H1 (cell line): ENCODE results near the gene FRK. TPM values are rescaled to one million over a fixed set of nuclear protein-coding genes. Genes with fewer than 3 reads are reported as not detected.

Source experiments
- CTCF ChIA-PET: fragments of 300-600 bp; sonication (Branson Sonifier 250); formaldehyde crosslinking; loops from one replicate; lab custom pipeline; 2021; ENCODE audit not compliant: partially characterized antibody; lab: Charles Lee
- POLR2A ChIA-PET: fragments of 300-600 bp; sonication (Branson Sonifier 250); formaldehyde crosslinking; loops from one replicate; lab custom pipeline; 2021; ENCODE audit warnings: inconsistent platforms; ENCODE audit not compliant: partially characterized antibody; lab: Charles Lee
- DNase-seq, 2 experiments: peaks; one replicate each; pipeline versions ENCODE4 v3.0.0 to v3.0.0-alpha.2; 2010 to 2022; ENCODE audit warnings: low spot score in 2 of 2, low read depth in 1 of 2, mixed read lengths in 1 of 2
- FAIRE-seq: peaks from 2 replicates; lab custom pipeline; 2011; peaks lifted over from hg19 to GRCh38; lab: Jason Lieb, UNC
- H2AFZ ChIP-seq: 2 replicates; pipeline ENCODE4 v1.8.1; 2012; ENCODE audit warnings: low read length, inconsistent platforms
- H2AK5ac ChIP-seq: 2 replicates; pipeline ENCODE4 v1.6.1; 2013; ENCODE audit warnings: low read depth, low read length
- H2BK120ac ChIP-seq: replicated peaks from 2 replicates; pipeline ENCODE3; 2013; ENCODE audit warnings: low read depth, low read length, inconsistent platforms
- H2BK12ac ChIP-seq: 2 replicates; pipeline ENCODE4 v1.6.1; 2013; ENCODE audit warnings: low read depth, low read length
- H2BK15ac ChIP-seq: 2 replicates; pipeline ENCODE4 v1.6.1; 2013; ENCODE audit warnings: low read length
- H2BK20ac ChIP-seq: 2 replicates; pipeline ENCODE4 v1.6.1; 2013; ENCODE audit warnings: low read length
- H2BK5ac ChIP-seq: 2 replicates; pipeline ENCODE4 v1.6.1; 2013; ENCODE audit warnings: low read depth, low read length
- H3K14ac ChIP-seq: 2 replicates; pipeline ENCODE4 v1.6.1; 2013; ENCODE audit warnings: inconsistent platforms; ENCODE audit not compliant: insufficient read length
- H3K18ac ChIP-seq: 2 replicates; pipeline ENCODE4 v1.6.1; 2013; ENCODE audit warnings: low read length; ENCODE audit errors: extremely low read depth
- H3K23ac ChIP-seq: 2 replicates; pipeline ENCODE4 v1.6.1; 2013; ENCODE audit warnings: inconsistent platforms; ENCODE audit not compliant: insufficient read length
- H3K23me2 ChIP-seq: 2 replicates; pipeline ENCODE4 v1.6.1; 2013; ENCODE audit warnings: low read depth, low read length
- H3K27ac ChIP-seq: 2 replicates; pipeline ENCODE4 v1.6.1; 2011; ENCODE audit warnings: low read depth, low read length, inconsistent platforms
- H3K27me3 ChIP-seq, 4 experiments: replicated peaks in 1 of 4; 1 replicate in 1 of 4; 2 replicates in 3 of 4; pipeline versions ENCODE4 v1.6.1 to v1.8.1; 2011 to 2013; ENCODE audit warnings: low read length in 3 of 4, mild to moderate bottlenecking in 3 of 4, inconsistent platforms in 2 of 4, mixed read lengths in 2 of 4, moderate library complexity in 1 of 4; ENCODE audit not compliant: control insufficient read depth in 3 of 4, insufficient read depth in 3 of 4; ENCODE audit errors: extremely low read depth in 1 of 4
- H3K36me3 ChIP-seq, 4 experiments: 2 replicates each; pipeline versions ENCODE4 v1.6.1 to v1.8.1; 2011 to 2013; ENCODE audit warnings: mild to moderate bottlenecking in 4 of 4, low read length in 3 of 4, moderate library complexity in 2 of 4, control low read depth in 1 of 4, inconsistent platforms in 1 of 4; ENCODE audit not compliant: insufficient read depth in 4 of 4, control insufficient read depth in 2 of 4
- H3K4ac ChIP-seq: replicated peaks from 2 replicates; pipeline ENCODE3; 2013; ENCODE audit warnings: low read length, low read depth, mixed read lengths, inconsistent platforms; ENCODE audit not compliant: insufficient read length
- H3K4me1 ChIP-seq, 4 experiments: replicated peaks in 1 of 4; 1 replicate in 1 of 4; 2 replicates in 3 of 4; pipeline versions ENCODE4 v1.6.1 to v1.8.1; 2011 to 2013; ENCODE audit warnings: low read length in 3 of 4, inconsistent platforms in 2 of 4, mixed read lengths in 1 of 4; ENCODE audit not compliant: insufficient read depth in 4 of 4, control insufficient read depth in 3 of 4
- H3K4me2 ChIP-seq, 2 experiments: 2 replicates each; pipeline versions ENCODE4 v1.6.1 to v1.8.1; 2011 to 2013; ENCODE audit warnings: low read depth in 2 of 2, low read length in 2 of 2, control low read depth in 1 of 2, inconsistent platforms in 1 of 2, mild to moderate bottlenecking in 1 of 2; ENCODE audit not compliant: insufficient read depth in 1 of 2
- H3K4me3 ChIP-seq, 4 experiments: fragments of 200-600, 300-600 bp in 1 of 4; sonication (generic), shearing (Covaris generic), sonication (Bioruptor Twin) in 1 of 4; 2 replicates each; pipeline versions ENCODE4 v1.5.1 to v1.8.1; 2011 to 2016; ENCODE audit warnings: low read length in 4 of 4, low read depth in 3 of 4, control low read depth in 2 of 4, inconsistent platforms in 2 of 4, mild to moderate bottlenecking in 2 of 4, mixed read lengths in 1 of 4, moderate library complexity in 1 of 4; ENCODE audit not compliant: insufficient read depth in 2 of 4; ENCODE audit errors: extremely low read depth in 1 of 4
- H3K56ac ChIP-seq: replicated peaks from 2 replicates; pipeline ENCODE3; 2013; ENCODE audit warnings: low read depth, mild to moderate bottlenecking, mixed read lengths, low read length, inconsistent platforms; ENCODE audit not compliant: insufficient read length
- H3K79me1 ChIP-seq: 2 replicates; pipeline ENCODE4 v1.6.1; 2013; ENCODE audit warnings: low read depth, low read length, control low read depth
- H3K79me2 ChIP-seq, 2 experiments: 2 replicates each; pipeline versions ENCODE4 v1.6.1 to v1.8.1; 2012 to 2013; ENCODE audit warnings: low read length in 2 of 2, mild to moderate bottlenecking in 2 of 2, inconsistent platforms in 1 of 2; ENCODE audit not compliant: insufficient read depth in 2 of 2, control insufficient read depth in 1 of 2
- H3K9ac ChIP-seq, 4 experiments: replicated peaks in 1 of 4; 1 replicate in 1 of 4; 2 replicates in 3 of 4; pipeline versions ENCODE4 v1.6.1 to v1.8.1; 2011 to 2013; ENCODE audit warnings: low read depth in 3 of 4, low read length in 3 of 4, control low read depth in 2 of 4, mild to moderate bottlenecking in 2 of 4, moderate library complexity in 2 of 4, inconsistent platforms in 1 of 4; ENCODE audit errors: extremely low read depth in 1 of 4
- H3K9me3 ChIP-seq, 2 experiments: 2 replicates each; pipeline versions ENCODE4 v1.6.1 to v1.8.1; 2012 to 2013; ENCODE audit warnings: mild to moderate bottlenecking in 2 of 2, moderate library complexity in 2 of 2, control low read depth in 1 of 2, inconsistent platforms in 1 of 2, low read depth in 1 of 2, low read length in 1 of 2, mixed read lengths in 1 of 2; ENCODE audit not compliant: insufficient read depth in 2 of 2
- H4K20me1 ChIP-seq, 2 experiments: replicated peaks in 1 of 2; 2 replicates each; pipeline versions ENCODE3 to v1.8.1; 2011 to 2013; ENCODE audit warnings: inconsistent platforms in 2 of 2, low read length in 2 of 2, mild to moderate bottlenecking in 1 of 2; ENCODE audit not compliant: insufficient read depth in 2 of 2, control insufficient read depth in 1 of 2
- H4K5ac ChIP-seq: 2 replicates; pipeline ENCODE4 v1.6.1; 2013; ENCODE audit warnings: low read length, low read depth, mixed read lengths, inconsistent platforms; ENCODE audit not compliant: insufficient read length
- H4K8ac ChIP-seq: 2 replicates; pipeline ENCODE4 v1.8.0; 2013; ENCODE audit warnings: mild to moderate bottlenecking, moderate library complexity, low read length, inconsistent platforms; ENCODE audit not compliant: insufficient read depth; ENCODE audit errors: extremely low read depth
- H4K91ac ChIP-seq: replicated peaks from 2 replicates; pipeline ENCODE3; 2013; ENCODE audit warnings: low read length, mixed read lengths, inconsistent platforms; ENCODE audit not compliant: insufficient read length
- EZH2 ChIP-seq: fragments of 200-600 bp; sonication (generic); IDR thresholded peaks from 2 replicates; pipeline ENCODE4 v1.7.1; 2012; ENCODE audit warnings: low read depth, mild to moderate bottlenecking, moderate library complexity, low read length, inconsistent platforms; ENCODE audit not compliant: severe bottlenecking
- NRF1 ChIP-seq: IDR thresholded peaks from 2 replicates; pipeline ENCODE4 v1.6.1; 2011; ENCODE audit warnings: mild to moderate bottlenecking, low read depth, low read length, improper control_type of control experiment
- TEAD4 ChIP-seq: IDR thresholded peaks from 2 replicates; pipeline ENCODE4 v1.6.1; 2012; ENCODE audit warnings: low read depth, low read length, inconsistent platforms, mixed read lengths
- WGBS, 2 experiments: shearing (Covaris generic) in 1 of 2; methylation state at CpG; one replicate each; pipeline versions ENCODE4 v1.1.6 to v1.1.7; 2013 to 2015; ENCODE audit warnings: low lambda C conversion rate in 2 of 2, mixed read lengths in 2 of 2, inconsistent platforms in 1 of 2, low coverage in 1 of 2, missing lambda C conversion rate in 1 of 2; ENCODE audit not compliant: insufficient replicate concordance in 2 of 2, insufficient coverage in 1 of 2, insufficient read length in 1 of 2; ENCODE audit errors: extremely low coverage in 1 of 2, missing lambda C conversion rate in 1 of 2; 5-methylcytosine and 5-hydroxymethylcytosine counted together
- polyA plus RNA-seq, 7 experiments: library from polyadenylated mRNA; depleted of rRNA in 3 of 7; stranded (reverse) in 5 of 7; unstranded in 2 of 7; fragments of >200 nt in 5 of 7; fragments of 200-250 nt in 2 of 7; gene quantifications; 1 replicate in 5 of 7; 2 replicates in 1 of 7; 4 replicates in 1 of 7; pipeline versions ENCODE4 v1.2.1 to v1.2.3, GENCODE V29; 2011 to 2013; ENCODE audit warnings: missing spikeins in 2 of 7, mixed read lengths in 2 of 7
- total RNA-seq: library from RNA; stranded (reverse); fragmentation: NEBNext Ultra II Directional; extraction: Animal tissue kit (Norgen Biotek cat#: 25700); gene quantifications from 2 replicates; pipeline ENCODE4 v1.2.1, GENCODE V29; 2021

Gene FRK
- total and polyA plus RNA-seq, 2 of the 8 experiments (the other 6 are each of a cell fraction or from before 2014, with no cell fraction given): 0.11 to 0.24 TPM

DNA sequence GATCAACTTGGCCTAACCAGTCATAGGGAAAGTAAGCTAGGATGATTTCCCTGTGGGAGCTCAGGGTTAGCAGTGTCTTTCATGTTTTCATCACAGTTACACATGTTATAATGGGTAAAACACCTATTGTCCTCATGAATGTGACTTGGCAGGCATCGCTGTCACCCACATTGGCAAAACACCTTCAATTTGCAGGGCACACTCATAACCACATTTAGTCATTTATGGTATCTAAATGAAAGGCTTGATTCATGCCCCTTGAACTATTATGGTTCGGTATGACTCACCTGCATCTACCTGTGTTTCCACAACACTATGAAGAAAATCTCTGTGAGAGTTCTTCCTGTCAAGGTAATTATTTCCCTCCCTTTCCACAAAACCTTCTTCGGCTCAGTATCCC, 49.2 kb downstream of the FRK start:
- Histone ChIP-seq H2AFZ (no peak overlapping the region), H2BK5ac (no peak overlapping the region), H3K4me1 (peaks cover 0 to 3% (median 0%) of the 10 kb centered on the region in 4 experiments; a peak in 1 of 7 replicates), H4K20me1 (no peaks in the 10 kb centered on the region), H4K8ac (no peak overlapping the region), H3K79me1 (no peaks in the 10 kb centered on the region), H3K79me2 (no peaks in the 10 kb centered on the region), H3K14ac (no peak overlapping the region), H3K9ac (no peak overlapping the region), H3K18ac (no peak overlapping the region), H2AK5ac (no peak overlapping the region), H4K5ac (no peak overlapping the region), H2BK15ac (no peak overlapping the region), H2BK120ac (no peak overlapping the region), H3K27me3 (no peaks in the 10 kb centered on the region), H3K27ac (no peak overlapping the region), H2BK20ac (no peak overlapping the region), H3K23ac (no peak overlapping the region), H2BK12ac (no peak overlapping the region), H3K56ac (no peak overlapping the region), H3K4me2 (no peak overlapping the region), H3K9me3 (no peaks in the 10 kb centered on the region), H3K23me2 (no peaks in the 10 kb centered on the region), H3K4ac (no peak overlapping the region), H3K4me3 (no peak overlapping the region), H3K36me3 (no peaks in the 10 kb centered on the region), H4K91ac (no peak overlapping the region)
- DNase-seq: no peak
- CTCF ChIA-PET: interaction anchor here (0.6 to 2.8 kb wide), 24 partner anchors 8 to 159 kb away, joined by 3 to 19 read pairs (median 4); partner anchors contain the start of gene FRK
- whole genome bisulfite sequencing, 2 experiments: 90% methylated on average over 3 of the region's 3 CpGs; no CpG with 5 or more reads in 1 of the 2 experiments
- FAIRE-seq: no peak
- POLR2A ChIA-PET: interaction anchor here (0.7 kb wide), 1 partner anchor 604 kb away, joined by 3 read pairs; the partner anchor contains the start of gene RSPH4A
- TF ChIP-seq TEAD4 (no peak), EZH2 (no peak), NRF1 (no peak)
